NCI-H2196 treated with DMSO at 0.1 percent for 48 hours (cell line): Measurements from ENCODE around the gene OLFML2A.
"Not testable (repeated sequence)": the region's sequence is repeated elsewhere in the genome, so short reads cannot be mapped to it uniquely, and the experiment has no call there.

Experiments used
- DNase-seq: peaks from one replicate; lab custom pipeline; 2025; ENCODE audit not compliant: unreplicated experiment; lab: John Stamatoyannopoulos, UW

Gene OLFML2A

DNA sequence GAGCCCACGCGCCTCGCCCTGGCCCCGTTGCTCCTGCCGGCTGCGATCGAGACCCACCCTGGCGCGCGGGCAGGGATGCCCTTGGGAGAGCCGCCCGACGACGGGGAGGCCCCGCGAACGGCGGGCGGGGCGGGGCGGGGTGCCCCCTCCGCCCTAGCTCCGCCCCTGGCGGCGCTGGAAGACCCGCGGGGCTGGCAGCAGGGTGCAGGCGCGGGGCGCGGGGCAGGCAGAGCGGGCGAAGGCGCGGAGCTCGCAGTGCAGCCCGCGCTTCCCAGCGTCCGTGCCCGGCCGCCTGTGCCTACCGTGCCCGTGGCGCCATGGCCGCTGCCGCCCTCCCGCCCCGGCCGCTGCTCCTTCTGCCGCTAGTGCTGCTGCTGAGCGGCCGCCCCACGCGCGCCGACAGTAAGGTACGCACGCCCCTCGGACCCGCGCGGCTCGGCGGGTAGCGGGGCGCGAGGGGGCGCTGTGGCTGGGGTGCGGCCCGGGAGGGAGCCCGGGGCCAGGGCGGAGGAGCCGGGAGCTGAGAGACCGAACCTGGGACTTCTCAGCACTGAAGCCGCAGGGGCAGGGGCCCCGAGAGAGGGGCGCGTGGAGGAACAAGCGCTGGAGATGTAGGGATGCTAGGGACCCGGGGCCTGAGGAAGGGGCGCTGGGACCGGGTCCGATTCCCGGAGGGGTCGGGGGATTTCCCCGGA is at the start of gene OLFML2A:
Gene OLFML2A, plus strand, starts transcription at position 180 of the 695 bp plus-strand sequence. Its CDS starts 138 bp downstream, at position 318.
- no peak for DNase-seq

DNA sequence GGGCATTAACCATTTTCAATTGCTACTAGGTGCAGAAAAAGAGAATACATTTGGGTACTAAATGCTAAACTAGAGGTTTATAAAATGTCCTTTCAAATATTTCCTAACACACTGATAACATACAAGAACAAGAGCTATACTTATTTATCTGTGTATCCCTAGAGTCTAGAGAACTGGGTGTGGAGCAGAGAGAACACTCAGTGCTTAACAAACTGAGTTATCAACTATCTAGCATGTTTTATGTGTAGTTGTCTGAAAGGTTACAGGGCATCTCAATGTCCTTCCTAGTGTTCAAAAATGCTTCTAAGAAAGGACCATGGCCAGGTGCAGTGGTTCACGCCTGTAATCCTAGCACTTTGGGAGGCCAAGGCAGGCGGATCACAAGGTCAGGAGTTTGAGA is 46.2 kb upstream of the OLFML2A start:
- no peak for DNase-seq

DNA sequence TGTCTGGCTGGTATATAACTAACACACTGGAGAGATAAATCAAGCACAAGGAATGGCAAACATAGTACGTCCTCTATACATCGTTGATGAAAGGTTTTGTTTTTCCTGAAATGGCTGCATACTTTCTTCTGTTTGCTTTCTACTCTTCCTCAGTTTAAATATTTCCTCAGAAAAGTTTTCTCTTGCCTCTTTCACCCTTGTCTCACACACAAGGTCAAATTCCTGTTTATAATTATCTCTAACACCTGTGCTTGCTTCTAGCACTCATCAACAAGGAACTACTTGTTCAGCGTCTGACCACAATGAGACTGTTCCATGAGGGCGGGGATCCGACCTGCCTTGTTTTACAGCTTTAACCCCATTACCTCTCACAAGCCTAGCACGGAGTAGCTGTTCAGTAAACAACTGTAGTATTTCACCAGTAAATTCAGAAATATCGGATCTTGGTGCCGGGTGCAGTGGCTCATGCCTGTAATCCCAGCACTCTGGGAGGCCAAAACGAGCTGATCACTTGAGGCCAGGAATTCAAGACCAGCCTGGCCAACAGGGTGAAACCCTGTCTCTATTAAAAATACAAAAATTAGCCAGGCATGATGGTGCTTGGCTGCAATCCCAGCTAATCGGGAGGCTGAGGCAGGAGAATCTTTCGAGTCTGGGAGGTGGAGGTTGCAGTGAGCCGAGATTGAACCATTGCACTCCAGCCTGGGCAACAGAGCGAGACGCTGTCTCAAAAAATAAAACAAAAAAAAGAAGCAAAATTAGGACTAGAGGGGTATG is 42.8 kb upstream of the OLFML2A start:
- no peak for DNase-seq

DNA sequence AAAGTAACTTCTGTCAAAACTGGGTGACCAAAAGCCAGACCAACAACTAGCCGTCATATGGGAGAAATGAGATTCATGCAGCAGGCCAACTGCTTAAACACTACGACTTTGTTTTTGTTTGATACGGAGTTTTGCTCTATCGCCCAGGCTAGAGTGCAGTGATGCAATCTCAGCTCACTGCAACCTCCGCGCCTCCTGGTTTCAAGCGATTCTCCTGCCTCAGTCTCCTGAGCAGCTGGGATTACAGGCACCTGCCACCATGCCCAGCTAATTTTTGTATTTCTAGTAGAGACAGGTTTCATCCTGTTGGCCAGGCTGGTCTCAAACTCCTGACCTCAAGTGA is 42.2 kb upstream of the OLFML2A start:
- DNase-seq, result not testable (repeated sequence)

DNA sequence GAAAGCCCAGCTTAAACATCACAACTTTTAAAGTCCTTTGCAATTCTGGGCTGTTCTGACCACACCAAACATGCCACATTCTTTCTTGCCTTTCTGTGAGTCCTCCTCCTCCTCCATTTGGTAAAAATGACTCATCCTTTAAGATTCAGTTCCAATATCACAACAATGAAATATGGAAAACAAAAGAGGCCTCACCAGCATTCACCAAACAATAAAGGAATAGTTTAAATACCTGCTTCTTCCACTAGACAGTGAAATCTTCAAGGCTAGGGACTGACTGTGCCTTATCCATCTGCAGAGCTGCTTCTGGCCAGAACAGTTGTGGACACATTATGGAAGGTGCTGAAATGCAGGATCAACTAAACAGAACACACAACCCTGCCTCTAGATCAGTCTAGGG is 41.8 kb upstream of the OLFML2A start:
- no peak for DNase-seq

DNA sequence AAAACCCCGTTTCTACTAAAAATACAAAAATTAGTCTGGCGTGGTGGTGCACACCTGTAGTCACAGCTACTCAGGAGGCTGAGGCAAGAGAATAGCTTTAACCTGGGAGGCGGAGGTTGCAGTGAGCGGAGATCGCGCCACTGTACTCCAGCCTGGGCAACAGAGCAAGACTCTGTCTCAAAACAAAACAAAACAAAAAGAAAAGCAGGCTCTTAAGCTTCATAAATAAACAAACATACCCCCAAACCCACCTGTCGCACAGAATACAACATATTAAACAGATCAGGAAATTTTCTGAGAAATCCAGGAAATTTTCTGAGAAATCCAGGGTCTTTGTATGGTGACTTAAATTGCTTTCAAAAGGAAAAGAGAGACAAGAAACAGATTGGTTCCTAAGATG is 38.9 kb upstream of the OLFML2A start:
- DNase-seq, result not testable (repeated sequence)

DNA sequence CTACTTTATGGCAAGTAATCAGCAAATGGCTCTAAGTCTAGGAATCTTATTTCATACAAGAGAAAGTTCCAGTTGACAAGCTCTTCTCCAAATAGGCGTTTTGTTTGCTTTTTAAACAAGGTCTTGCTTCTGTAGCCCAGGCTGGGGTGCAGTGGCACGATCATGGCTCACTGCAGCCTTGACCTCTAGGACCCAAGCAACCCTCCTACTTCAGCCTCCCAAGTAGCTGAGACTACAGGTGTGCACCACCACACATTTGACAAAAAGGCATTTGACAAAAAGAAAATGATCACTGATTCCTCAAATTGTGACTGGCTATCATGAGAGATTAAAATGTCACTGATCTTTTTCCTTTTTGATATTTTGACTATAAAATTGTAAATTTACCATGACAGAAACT is 37.6 kb upstream of the OLFML2A start:
- DNase-seq, result no peak

DNA sequence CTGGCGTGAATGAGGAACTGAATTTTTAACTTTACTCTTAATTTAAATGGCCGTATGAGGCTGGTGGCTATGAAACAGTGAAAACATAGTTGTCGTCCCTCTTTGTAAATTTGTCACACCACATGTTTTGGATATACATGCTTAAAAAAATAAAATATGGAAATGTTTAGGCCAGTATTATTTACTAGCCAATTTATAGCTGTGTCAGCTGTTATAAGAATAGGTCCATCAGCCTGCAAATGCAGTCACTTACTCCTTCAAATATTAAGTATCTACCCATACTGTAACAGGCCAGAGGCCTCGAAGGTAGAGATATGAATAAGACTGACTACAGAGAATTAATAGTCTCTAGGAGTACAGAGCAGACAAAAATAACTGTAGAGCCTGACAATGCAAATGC is 35.8 kb upstream of the OLFML2A start:
- no peak for DNase-seq

DNA sequence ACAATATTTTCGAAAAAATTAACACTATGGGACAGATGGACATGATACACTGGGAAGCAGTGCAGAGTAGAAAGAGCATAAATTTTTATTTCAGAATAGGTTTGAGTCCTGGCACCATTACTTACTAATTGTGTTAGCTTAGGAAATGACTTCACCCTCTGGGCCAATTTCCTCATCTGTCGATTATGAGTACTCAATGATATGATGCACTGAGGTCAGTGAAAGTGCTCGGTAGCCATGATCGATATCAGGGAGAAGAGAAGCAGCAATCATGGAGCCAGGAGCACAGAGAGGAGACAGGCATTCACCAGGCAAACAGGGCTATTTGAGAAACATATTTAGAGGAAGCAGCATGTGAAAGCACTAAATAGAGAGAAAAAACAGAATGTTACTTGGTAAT is 35.3 kb upstream of the OLFML2A start:
- no peak for DNase-seq

DNA sequence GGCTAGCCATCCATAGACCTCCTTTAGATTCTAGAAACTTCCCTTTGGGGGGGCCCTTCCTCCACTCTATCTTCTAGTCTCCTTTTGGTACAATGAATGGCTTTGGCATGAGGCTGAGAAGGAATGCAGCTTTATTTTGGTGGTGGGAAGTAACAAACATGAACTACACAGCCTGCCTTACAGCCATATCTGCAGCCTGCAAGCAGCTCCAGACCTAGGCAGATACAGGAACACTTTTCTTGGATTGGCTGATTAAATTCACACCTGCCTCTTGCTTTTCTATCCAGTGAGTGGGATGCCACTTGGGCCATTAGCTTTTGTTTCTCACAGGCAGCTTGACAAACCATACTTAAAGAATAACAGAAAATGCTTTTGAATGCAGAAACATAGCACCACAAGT is 34.0 kb upstream of the OLFML2A start:
- no peak for DNase-seq

DNA sequence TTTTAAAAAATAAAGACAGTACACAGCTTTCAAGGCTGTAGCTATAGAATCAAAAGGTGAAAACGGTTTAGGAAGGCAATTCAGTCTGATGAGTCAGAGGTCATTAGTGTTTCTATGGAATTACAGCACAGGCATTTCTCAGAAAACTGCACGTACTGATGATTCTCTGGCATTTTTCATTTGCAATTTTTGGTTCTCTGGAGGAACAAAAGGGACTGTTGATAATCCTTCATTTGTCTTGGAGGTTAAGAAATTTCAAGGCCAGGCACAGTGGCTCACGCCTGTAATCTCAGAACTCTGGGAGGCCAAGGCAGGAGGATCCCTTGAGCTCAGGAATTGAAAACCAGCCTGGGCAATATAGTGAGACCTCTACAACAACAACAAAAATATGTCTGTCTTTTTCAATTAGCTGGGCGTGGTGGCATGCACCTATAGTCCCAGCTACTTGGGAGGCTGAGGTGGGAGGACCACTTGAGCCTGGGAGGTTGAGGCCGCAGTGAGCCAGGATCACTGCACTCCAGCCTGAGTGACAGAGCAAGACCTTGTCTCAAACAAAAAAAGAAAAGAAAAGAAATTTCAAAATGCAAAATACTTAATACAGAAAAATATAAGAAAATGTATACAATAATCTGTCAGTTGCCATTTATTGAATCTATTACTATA is 33.1 kb upstream of the OLFML2A start:
- no peak for DNase-seq

DNA sequence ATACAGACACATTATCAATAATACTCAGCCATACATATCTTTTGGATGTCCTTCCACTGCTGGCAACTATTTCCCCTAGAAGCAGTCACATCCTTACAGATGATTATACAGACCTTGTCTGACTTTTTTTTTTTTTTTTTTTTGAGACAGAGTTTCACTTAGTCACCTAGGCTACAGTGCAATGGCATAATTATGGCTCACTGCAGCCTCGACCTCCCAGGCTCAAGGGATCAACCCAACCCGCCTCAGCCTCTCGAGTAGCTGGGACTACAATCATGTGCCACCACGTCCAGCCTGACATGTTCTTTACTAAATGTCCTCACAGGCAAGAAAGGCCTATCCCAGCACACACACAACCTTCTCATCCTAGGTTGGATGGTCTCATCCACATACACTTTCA is 29.9 kb upstream of the OLFML2A start:
- DNase-seq, result no peak

DNA sequence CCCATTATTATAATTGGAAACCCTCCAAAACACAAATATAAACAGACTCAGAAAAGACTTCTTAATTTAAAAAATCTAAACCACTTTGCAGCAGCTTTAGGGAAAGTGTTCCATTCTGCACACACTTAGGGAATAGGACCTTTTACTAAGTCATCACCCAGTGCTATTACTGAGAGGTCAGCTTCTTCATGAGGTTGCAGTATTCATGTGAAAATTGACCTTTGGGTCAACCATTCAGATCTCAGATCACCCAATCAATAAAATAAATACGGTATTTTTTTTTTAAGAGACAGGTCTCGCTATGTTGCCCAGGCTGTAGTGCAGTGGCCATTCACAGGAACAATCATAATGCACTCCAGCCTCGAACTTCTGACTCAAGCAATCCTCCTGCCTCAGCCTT is 27.6 kb upstream of the OLFML2A start:
- no peak for DNase-seq

DNA sequence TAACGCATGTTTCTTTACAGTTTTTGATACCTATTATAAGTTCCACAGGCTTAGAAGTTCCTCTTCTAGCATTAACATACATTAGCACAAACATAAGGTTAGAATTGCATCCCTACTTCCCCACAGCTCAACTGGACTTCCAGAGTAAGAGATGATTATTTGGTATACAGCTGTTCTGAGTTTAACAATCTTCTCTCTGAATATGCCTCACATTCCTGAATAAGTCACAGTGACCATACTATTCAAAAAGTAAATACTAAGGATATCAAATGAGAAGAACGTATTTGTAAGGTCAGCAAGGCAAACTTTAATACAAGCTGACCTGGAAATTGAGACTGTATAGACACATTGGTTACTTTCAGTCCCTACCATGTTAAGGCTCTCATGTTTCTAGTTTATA is 27.2 kb upstream of the OLFML2A start:
- DNase-seq, result no peak

DNA sequence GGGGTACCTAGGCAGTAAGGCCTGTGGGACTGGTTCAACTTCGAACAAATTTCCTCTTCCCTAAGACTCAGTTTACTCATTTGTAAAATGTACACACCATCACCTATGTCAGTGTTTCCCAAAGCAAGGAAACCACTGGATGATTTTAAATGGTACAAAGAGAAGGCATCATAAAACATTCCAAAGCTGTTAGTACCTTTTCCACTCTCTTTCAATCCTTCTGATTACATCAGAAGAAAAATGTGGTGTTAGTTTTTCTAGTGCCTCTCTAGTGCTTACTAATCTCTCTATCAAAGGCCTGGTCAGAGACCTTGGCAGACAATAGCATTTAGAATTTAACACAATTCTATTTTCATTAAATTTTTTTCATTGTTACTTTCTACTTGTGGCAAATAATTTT is 24.0 kb upstream of the OLFML2A start:
- DNase-seq, result no peak

DNA sequence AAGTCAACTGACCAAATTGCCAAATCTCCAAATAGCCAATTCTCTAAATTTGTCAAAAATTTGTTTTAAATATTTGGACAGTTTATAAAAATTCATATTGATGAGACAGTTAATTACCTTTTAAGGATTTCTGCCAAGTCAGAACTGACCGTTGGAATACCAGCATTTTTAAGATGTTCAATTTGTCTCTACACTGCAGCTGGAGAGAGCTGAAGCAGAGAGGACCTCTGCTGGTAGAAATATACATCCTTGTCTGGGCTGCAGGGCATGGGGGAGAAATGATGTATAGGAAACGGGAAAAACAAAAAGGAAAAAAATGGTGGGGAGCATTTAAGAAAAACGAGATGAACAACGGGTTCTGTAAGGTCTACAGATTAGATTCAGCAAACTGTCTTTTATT is 22.6 kb upstream of the OLFML2A start:
- DNase-seq, result no peak

DNA sequence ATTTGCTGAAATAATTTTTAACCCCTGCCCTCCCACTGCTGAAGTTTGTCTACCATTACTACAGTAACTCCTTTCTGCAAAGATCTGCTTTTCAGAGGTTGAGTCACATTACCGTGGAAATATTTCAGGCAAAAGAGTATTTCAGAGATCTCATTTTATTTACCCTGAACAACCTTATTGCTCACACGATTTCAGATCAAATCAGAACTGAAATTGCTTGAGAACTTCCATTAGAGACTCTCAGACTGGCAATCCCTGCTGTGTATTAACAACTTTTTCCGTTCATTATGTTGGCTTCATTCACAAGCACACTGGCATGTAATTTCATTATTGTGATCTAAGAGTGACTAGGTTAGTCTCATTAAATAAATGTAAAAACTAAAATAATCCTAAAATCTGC is 21.9 kb upstream of the OLFML2A start:
- no peak for DNase-seq

DNA sequence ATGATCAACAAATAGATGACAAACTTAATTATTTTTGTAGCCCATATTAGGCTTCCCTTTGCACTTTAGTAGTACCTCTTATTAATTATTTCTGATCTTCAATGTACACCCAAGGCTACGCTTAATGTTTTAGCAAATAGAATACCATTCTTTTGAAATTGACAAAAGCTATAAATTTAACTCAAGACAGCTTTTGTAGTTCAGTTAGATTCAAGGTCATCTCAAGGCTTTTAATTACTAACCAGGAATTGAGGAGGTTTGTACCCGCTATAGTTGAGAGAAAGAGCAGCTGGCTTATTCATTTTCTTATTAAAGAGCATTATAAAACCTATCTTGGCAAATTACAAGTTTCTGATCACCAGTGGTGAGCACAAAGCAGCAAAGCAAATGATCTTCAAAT is 20.9 kb upstream of the OLFML2A start:
- no peak for DNase-seq

DNA sequence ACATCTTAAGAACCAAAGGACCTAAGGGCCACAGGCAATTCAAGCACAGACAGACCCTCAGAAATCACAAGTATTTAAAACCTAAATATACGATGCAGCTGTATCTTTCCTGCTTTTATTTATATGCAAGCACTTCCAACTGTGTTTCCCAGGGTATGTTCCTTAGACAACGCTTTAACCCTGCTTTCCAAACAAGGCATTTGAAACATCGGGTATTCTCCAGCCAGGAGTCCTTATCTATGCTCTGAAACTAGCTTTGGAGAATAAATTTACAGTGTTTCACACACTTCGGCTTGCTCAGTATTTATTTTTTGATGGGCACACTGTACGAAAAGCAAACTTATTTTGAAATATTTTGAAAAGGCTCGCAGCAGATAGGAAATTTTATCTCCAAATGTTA is 19.3 kb upstream of the OLFML2A start:
- no peak for DNase-seq

DNA sequence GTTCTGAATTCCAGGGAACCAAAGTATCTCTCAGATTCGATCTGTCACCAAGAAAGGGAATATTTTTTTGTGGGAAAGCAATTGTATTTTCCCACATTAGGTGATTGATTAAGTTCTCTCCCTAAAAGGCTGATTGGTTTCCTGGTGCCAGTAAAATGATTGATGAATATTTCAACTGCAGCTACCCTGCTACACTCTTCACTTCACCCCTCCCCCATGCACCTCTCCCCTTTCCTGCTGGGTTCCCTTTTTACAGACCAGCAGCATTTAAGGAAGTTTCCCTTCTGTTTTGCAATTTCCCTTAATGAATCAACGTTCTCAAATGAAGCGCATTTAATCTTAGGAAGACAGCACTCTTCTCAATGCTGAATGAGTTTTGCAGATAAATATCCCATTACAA is 18.9 kb upstream of the OLFML2A start:
- no peak for DNase-seq

DNA sequence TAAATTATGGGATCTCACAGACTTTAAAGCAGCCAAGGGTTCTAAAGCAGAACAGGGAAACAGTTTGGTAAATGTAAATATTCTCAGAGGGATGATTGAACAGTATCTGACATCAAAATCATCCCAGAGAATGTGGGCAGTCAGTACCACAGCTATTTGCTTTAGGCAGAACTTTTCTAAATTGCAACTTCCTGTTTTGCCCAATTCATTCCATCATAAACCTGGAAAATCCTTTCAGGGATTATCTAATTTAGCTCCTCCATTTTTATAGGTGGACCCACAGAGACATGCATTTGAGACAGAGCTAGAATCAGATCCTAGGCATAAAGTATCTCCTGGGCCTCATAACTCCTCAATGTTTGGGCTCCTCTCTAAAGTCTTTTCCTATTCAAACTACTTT is 18.2 kb upstream of the OLFML2A start:
- no peak for DNase-seq

DNA sequence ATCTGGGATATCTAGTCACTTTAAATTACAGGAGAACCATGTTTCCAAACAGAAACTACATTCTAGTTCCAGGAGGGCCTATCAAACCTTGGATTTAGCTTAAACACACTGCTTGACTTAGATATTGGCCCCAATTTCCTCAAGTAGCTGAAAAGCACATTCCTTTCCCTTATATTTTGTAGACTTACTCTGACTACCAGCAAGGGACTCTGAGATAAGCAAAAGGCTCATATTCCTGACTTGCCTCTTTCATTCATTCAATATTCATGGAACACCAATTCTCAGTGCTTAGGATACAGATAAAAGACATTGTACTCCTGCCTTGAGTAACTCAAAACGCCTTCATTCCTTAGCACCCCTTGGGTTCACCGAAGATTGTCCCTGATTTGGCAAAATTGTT is 17.6 kb upstream of the OLFML2A start:
- no peak for DNase-seq
